NCI-H187 treated with DMSO at 0.1 percent for 48 hours (cell line): Measurements from ENCODE around the gene CNTNAP3B.
"Not testable (repeated sequence)": the region's sequence is repeated elsewhere in the genome, so short reads cannot be mapped to it uniquely, and the experiment has no call there.

Source experiments
- DNase-seq: peaks from one replicate; lab custom pipeline; 2025; lab: John Stamatoyannopoulos, UW

The CNTNAP3B gene

GRCh38 chr9:41977965-41978600 lies 151.1 kb downstream of the CNTNAP3B start:
- not testable (repeated sequence) for DNase-seq

GRCh38 chr9:41974906-41975305 lies 154.3 kb downstream of the CNTNAP3B start:
- not testable (repeated sequence) for DNase-seq

- DNase-seq = not testable (repeated sequence)
Measured at GRCh38 chr9:41953007-41953406, 176.2 kb downstream of the CNTNAP3B start.

- not testable (repeated sequence) for DNase-seq
Measured at GRCh38 chr9:41941738-41942137, 187.5 kb downstream of the CNTNAP3B start.

GRCh38 chr9:41938143-41938542 lies 191.1 kb downstream of the CNTNAP3B start:
- DNase-seq = not testable (repeated sequence)

- DNase-seq = not testable (repeated sequence)
Measured at GRCh38 chr9:41935727-41936126, 193.5 kb downstream of the CNTNAP3B start.

GRCh38 chr9:41929172-41929571 lies 200.1 kb downstream of the CNTNAP3B start:
- not testable (repeated sequence) for DNase-seq

GRCh38 chr9:41917374-41917773 lies 211.9 kb downstream of the CNTNAP3B start:
- not testable (repeated sequence) for DNase-seq

- DNase-seq = not testable (repeated sequence)
Measured at GRCh38 chr9:41905488-41905887, 223.7 kb downstream of the CNTNAP3B start.

- DNase-seq = not testable (repeated sequence)
Measured at GRCh38 chr9:41902762-41903161, 226.5 kb downstream of the CNTNAP3B start.

- not testable (repeated sequence) for DNase-seq
Measured at GRCh38 chr9:41898720-41899343, 230.4 kb downstream of the CNTNAP3B start.

GRCh38 chr9:41874557-41874956 lies 254.7 kb downstream of the CNTNAP3B start:
- not testable (repeated sequence) for DNase-seq

GRCh38 chr9:41855422-41855821 lies 273.8 kb downstream of the CNTNAP3B start:
- DNase-seq = not testable (repeated sequence)

- DNase-seq = not testable (repeated sequence)
Measured at GRCh38 chr9:41851848-41852740, 277.1 kb downstream of the CNTNAP3B start.

GRCh38 chr9:41847829-41848228 lies 281.4 kb downstream of the CNTNAP3B start:
- not testable (repeated sequence) for DNase-seq
